Measurements from ENCODE around the gene MAN1A2. TPM values are rescaled to one million over a fixed set of nuclear protein-coding genes. Genes with fewer than 3 reads are reported as not detected.

Gene MAN1A2
- total and polyA plus RNA-seq, 4 donors = 6.4 to 56.3 (median 25.3) TPM

GRCh38 chr1:117575586-117576225 is 208.5 kb downstream of the MAN1A2 start:
- Histone ChIP-seq H3K4me1 (ENCODE audit: control insufficient read depth in 5 of 5, insufficient read depth in 5 of 5, low read length in 5 of 5) (peaks cover 0 to 12% (median 0%) of the 10 kb centered on the region in 5 donors), H3K27me3 (ENCODE audit: control insufficient read depth in 3 of 3, insufficient read depth in 3 of 3, low read length in 2 of 3) (no peaks in the 10 kb centered on the region), H3K27ac (ENCODE audit: low read depth in 1 of 2, low read length in 1 of 2) (no peak overlapping the region), H3K4me3 (no peak overlapping the region), H3K9ac (ENCODE audit: insufficient read depth in 1 of 2, low read length in 2 of 2) (no peak overlapping the region), H3K36me3 (ENCODE audit: control insufficient read depth in 4 of 4, insufficient read depth in 4 of 4, low read length in 4 of 4) (no peaks in the 10 kb centered on the region), H3K9me3 (ENCODE audit: control insufficient read depth in 4 of 4, insufficient read depth in 3 of 4, low read length in 3 of 4) (no peaks in the 10 kb centered on the region)
- WGBS, 2 donors = 88 to 91% methylated on average over 8 of the region's 8 CpGs
- TF ChIP-seq CTCF (IDR thresholded peaks at IDR 0.05; ENCODE audit: control extremely low read depth, extremely low read depth) = no peak
- DNase-seq (no peak), ATAC-seq (ENCODE audit: insufficient read depth, low FRiP score) (no peak)

- H3K36me3 ChIP-seq (ENCODE audit: control insufficient read depth in 4 of 4, insufficient read depth in 4 of 4, low read length in 4 of 4) = no peaks in the 10 kb centered on the region
- 94 to 97% methylated on average over 3 of the region's 3 CpGs for WGBS, 2 donors
- no peaks in the 10 kb centered on the region for H3K27me3 ChIP-seq (ENCODE audit: control insufficient read depth in 3 of 3, insufficient read depth in 3 of 3, low read length in 2 of 3)
- no peaks in the 10 kb centered on the region for H3K9me3 ChIP-seq (ENCODE audit: control insufficient read depth in 4 of 4, insufficient read depth in 3 of 4, low read length in 3 of 4)
- ATAC-seq (ENCODE audit: insufficient read depth, low FRiP score) = no peak
- H3K4me1 ChIP-seq (ENCODE audit: control insufficient read depth in 5 of 5, insufficient read depth in 5 of 5, low read length in 5 of 5) = peaks cover 0 to 8% (median 0%) of the 10 kb centered on the region in 5 donors
- no peak overlapping the region for H3K9ac ChIP-seq (ENCODE audit: insufficient read depth in 1 of 2, low read length in 2 of 2)
- H3K27ac ChIP-seq (ENCODE audit: low read depth in 1 of 2, low read length in 1 of 2) = no peak overlapping the region
- DNase-seq = no peak
- no peak overlapping the region for H3K4me3 ChIP-seq
- TF ChIP-seq CTCF (IDR thresholded peaks at IDR 0.05; ENCODE audit: control extremely low read depth, extremely low read depth) = no peak
Observed at GRCh38 chr1:117576236-117576635, 209.0 kb downstream of the MAN1A2 start.

DNA sequence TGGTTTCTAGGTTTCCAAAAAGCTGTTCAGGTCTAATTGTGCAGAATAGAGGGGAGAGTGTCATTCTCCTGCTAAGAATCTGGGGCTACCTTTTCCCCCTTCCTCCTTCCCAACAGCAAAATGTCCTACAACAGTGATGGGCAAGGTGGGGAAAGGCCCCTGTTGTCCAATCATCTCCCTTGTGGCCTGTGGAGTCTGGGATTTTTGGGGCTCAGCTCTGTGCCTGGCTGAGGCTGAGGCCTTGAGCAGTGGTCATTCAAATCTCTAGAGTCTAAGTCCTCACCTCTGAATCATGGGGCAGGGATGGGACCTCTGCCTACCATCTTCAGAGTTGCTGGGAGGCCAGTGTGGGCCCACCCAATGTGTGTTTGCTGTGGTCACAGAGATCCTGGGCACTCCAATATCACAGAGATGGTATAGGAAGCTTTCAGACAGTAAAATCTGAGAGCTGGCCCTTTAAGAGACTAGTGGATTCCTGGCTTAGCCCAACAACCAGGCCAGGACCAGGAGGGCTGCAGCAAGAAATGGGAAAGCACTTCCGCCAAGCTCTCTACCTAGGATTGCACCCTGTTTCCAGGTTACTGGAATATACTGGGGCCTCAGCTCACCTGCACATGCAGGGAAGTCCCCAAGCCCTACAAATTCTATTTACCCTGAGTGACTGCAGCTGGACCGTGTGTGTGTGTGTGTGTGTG is 210.1 kb downstream of the MAN1A2 start:
- WGBS, 2 donors = 65 to 86% methylated on average over 2 of the region's 2 CpGs
- Histone ChIP-seq H3K9ac (ENCODE audit: insufficient read depth in 1 of 2, low read length in 2 of 2) (no peak overlapping the region), H3K27ac (ENCODE audit: low read depth in 1 of 2, low read length in 1 of 2) (no peak overlapping the region), H3K4me3 (no peak overlapping the region), H3K4me1 (ENCODE audit: control insufficient read depth in 5 of 5, insufficient read depth in 5 of 5, low read length in 5 of 5) (peaks cover 0 to 8% (median 0%) of the 10 kb centered on the region in 5 donors), H3K27me3 (ENCODE audit: control insufficient read depth in 3 of 3, insufficient read depth in 3 of 3, low read length in 2 of 3) (no peaks in the 10 kb centered on the region), H3K9me3 (ENCODE audit: control insufficient read depth in 4 of 4, insufficient read depth in 3 of 4, low read length in 3 of 4) (no peaks in the 10 kb centered on the region), H3K36me3 (ENCODE audit: control insufficient read depth in 4 of 4, insufficient read depth in 4 of 4, low read length in 4 of 4) (no peaks in the 10 kb centered on the region)
- ATAC-seq (ENCODE audit: insufficient read depth, low FRiP score) = no peak
- no peak for TF ChIP-seq CTCF (IDR thresholded peaks at IDR 0.05; ENCODE audit: control extremely low read depth, extremely low read depth)
- DNase-seq = no peak

All from lung (tissue), 12 donors.